Mesendoderm (in vitro differentiated cells): ENCODE measurements around the gene NUCB1.

ENCODE experiments used
- DNase-seq: peaks from one replicate; pipeline ENCODE4 v3.0.0; 2013
- H2AK5ac ChIP-seq: 2 replicates; pipeline ENCODE4 v1.6.1; 2013; ENCODE audit warnings: low read length, inconsistent platforms
- H2BK120ac ChIP-seq: 2 replicates; pipeline ENCODE4 v1.6.1; 2013; ENCODE audit warnings: low read depth, mild to moderate bottlenecking, low read length, moderate library complexity, mixed read lengths
- H2BK15ac ChIP-seq: replicated peaks from 2 replicates; pipeline ENCODE4 v1.6.1; 2013; ENCODE audit warnings: low read depth, mild to moderate bottlenecking, moderate library complexity
- H2BK5ac ChIP-seq: 2 replicates; pipeline ENCODE4 v1.6.1; 2013; ENCODE audit warnings: low read length, inconsistent platforms
- H3K18ac ChIP-seq: 2 replicates; pipeline ENCODE4 v1.6.1; 2013; ENCODE audit warnings: mild to moderate bottlenecking, low read length, mixed read lengths
- H3K23ac ChIP-seq: one replicate; pipeline ENCODE4 v1.6.1; 2013; ENCODE audit warnings: low read length
- H3K27ac ChIP-seq: 2 replicates; pipeline ENCODE4 v1.5.1; 2013; ENCODE audit warnings: low read depth, mild to moderate bottlenecking, inconsistent platforms, low read length, moderate library complexity
- H3K27me3 ChIP-seq: 2 replicates; pipeline ENCODE4 v1.6.1; 2013; ENCODE audit warnings: low read length, control low read depth, mild to moderate bottlenecking, inconsistent platforms; ENCODE audit not compliant: insufficient read depth, poor library complexity
- H3K36me3 ChIP-seq: 2 replicates; pipeline ENCODE4 v1.6.1; 2013; ENCODE audit warnings: low read length, inconsistent platforms; ENCODE audit not compliant: control insufficient read depth, insufficient read depth
- H3K4ac ChIP-seq: one replicate; pipeline ENCODE4 v1.6.1; 2013; ENCODE audit warnings: low read depth, mild to moderate bottlenecking, low read length, moderate library complexity
- H3K4me1 ChIP-seq: 2 replicates; pipeline ENCODE4 v1.6.1; 2013; ENCODE audit warnings: low read depth, low read length, inconsistent platforms; ENCODE audit not compliant: control insufficient read depth
- H3K4me2 ChIP-seq: 2 replicates; pipeline ENCODE4 v1.6.1; 2013; ENCODE audit warnings: low read length
- H3K4me3 ChIP-seq: 2 replicates; pipeline ENCODE4 v1.5.1; 2013; ENCODE audit warnings: mild to moderate bottlenecking, low read length
- H3K56ac ChIP-seq: one replicate; pipeline ENCODE4 v1.6.1; 2013; ENCODE audit warnings: low read length
- H3K79me1 ChIP-seq: 2 replicates; pipeline ENCODE4 v1.6.1; 2013; ENCODE audit warnings: low read length, inconsistent platforms
- H3K79me2 ChIP-seq: 2 replicates; pipeline ENCODE4 v1.6.1; 2013; ENCODE audit warnings: mild to moderate bottlenecking, low read length; ENCODE audit not compliant: control insufficient read depth, insufficient read depth
- H3K9ac ChIP-seq: 2 replicates; pipeline ENCODE4 v1.6.1; 2013; ENCODE audit warnings: low read length, inconsistent platforms
- H4K5ac ChIP-seq: one replicate; pipeline ENCODE4 v1.6.1; 2013; ENCODE audit warnings: low read length
- H4K8ac ChIP-seq: one replicate; pipeline ENCODE4 v1.6.1; 2013; ENCODE audit warnings: low read depth, mild to moderate bottlenecking, control low read depth, low read length, moderate library complexity
- WGBS: extraction: QIAGEN DNeasy Blood & Tissue Kit; methylation state at CpG from one replicate; pipeline ENCODE4 v1.1.7; 2013; ENCODE audit warnings: low lambda C conversion rate, missing lambda C conversion rate; ENCODE audit not compliant: insufficient coverage; ENCODE audit errors: extremely low coverage; 5-methylcytosine and 5-hydroxymethylcytosine counted together

NUCB1 gene

GRCh38 chr19:48953141-48953540 is 53.0 kb downstream of the NUCB1 start:
- Histone ChIP-seq H3K4me2 (no peak overlapping the region), H2AK5ac (no peak overlapping the region), H3K36me3 (peaks cover 8% of the 10 kb centered on the region), H3K23ac (no peak overlapping the region), H3K4ac (no peak overlapping the region), H3K27ac (no peak overlapping the region), H2BK120ac (no peak overlapping the region), H3K18ac (no peak overlapping the region), H3K56ac (no peak overlapping the region), H2BK5ac (no peak overlapping the region), H3K4me1 (peaks cover 2% of the 10 kb centered on the region), H3K79me1 (peaks cover 14% of the 10 kb centered on the region), H3K4me3 (no peak overlapping the region), H3K27me3 (no peaks in the 10 kb centered on the region), H4K8ac (no peak overlapping the region), H2BK15ac (no peak overlapping the region), H3K79me2 (peaks cover 10% of the 10 kb centered on the region), H3K9ac (no peak overlapping the region), H4K5ac (no peak overlapping the region)
- no CpG with 5 or more reads among the region's 4 CpGs for WGBS
- no peak for DNase-seq

GRCh38 chr19:48953990-48954594 is 54.0 kb downstream of the NUCB1 start:
- peaks cover 8% of the 10 kb centered on the region for H3K36me3 ChIP-seq
- no peak overlapping the region for H3K23ac ChIP-seq
- H3K4me1 ChIP-seq: peaks cover 2% of the 10 kb centered on the region
- no peak overlapping the region for H2BK5ac ChIP-seq
- peak overlapping the region; percentile 84 for H3K56ac ChIP-seq
- peak overlapping the region; percentile 62 for H3K4ac ChIP-seq
- H2AK5ac ChIP-seq: no peak overlapping the region
- peak overlapping the region; percentile 76 for H3K9ac ChIP-seq
- no peak overlapping the region for H3K18ac ChIP-seq
- H3K79me2 ChIP-seq: peaks cover 10% of the 10 kb centered on the region
- no peak for DNase-seq
- no peak overlapping the region for H3K27ac ChIP-seq
- peak overlapping the region; percentile 71 for H4K5ac ChIP-seq
- H3K4me2 ChIP-seq: peak overlapping the region; percentile 87
- peak overlapping the region; percentile 40 for H3K4me3 ChIP-seq
- WGBS: no CpG with 5 or more reads among the region's 11 CpGs
- H4K8ac ChIP-seq: peak overlapping the region; percentile 31
- peaks cover 14% of the 10 kb centered on the region for H3K79me1 ChIP-seq
- no peak overlapping the region for H2BK120ac ChIP-seq
- no peak overlapping the region for H2BK15ac ChIP-seq
- H3K27me3 ChIP-seq: no peaks in the 10 kb centered on the region

- DNase-seq: peak; percentile 98
- peaks cover 8% of the 10 kb centered on the region for H3K36me3 ChIP-seq
- H3K23ac ChIP-seq: peak within 1 kb of the TSS; percentile 94
- peaks cover 14% of the 10 kb centered on the region for H3K79me1 ChIP-seq
- peaks cover 2% of the 10 kb centered on the region for H3K4me1 ChIP-seq
- H3K79me2 ChIP-seq: peaks cover 10% of the 10 kb centered on the region
- H2AK5ac ChIP-seq: peak within 1 kb of the TSS; percentile 65
- peak within 1 kb of the TSS; percentile 71 for H4K5ac ChIP-seq
- no peak within 1 kb of the TSS for H2BK120ac ChIP-seq
- H3K56ac ChIP-seq: peak within 1 kb of the TSS; percentile 94
- H2BK5ac ChIP-seq: peak within 1 kb of the TSS; percentile 75
- H2BK15ac ChIP-seq: no peak within 1 kb of the TSS
- WGBS: no CpG with 5 or more reads among the region's 71 CpGs
- H3K4me3 ChIP-seq: peak within 1 kb of the TSS; percentile 79
- H3K27me3 ChIP-seq: no peaks in the 10 kb centered on the region
- H3K4ac ChIP-seq: peak within 1 kb of the TSS; percentile 63
- H4K8ac ChIP-seq: peak within 1 kb of the TSS; percentile 77
- H3K9ac ChIP-seq: peak within 1 kb of the TSS; percentile 97
- H3K4me2 ChIP-seq: peak within 1 kb of the TSS; percentile 87
- peak within 1 kb of the TSS; percentile 88 for H3K18ac ChIP-seq
- H3K27ac ChIP-seq: peak within 1 kb of the TSS; percentile 95
Observed at GRCh38 chr19:48954595-48955307, 54.6 kb downstream of the NUCB1 start, which contains the start of gene BAX. Gene BAX (plus strand): TSS chr19:48954875. CDS start chr19:48954929, 54 bp downstream.

- peaks cover 2% of the 10 kb centered on the region for H3K4me1 ChIP-seq
- peak overlapping the region; percentile 97 for H3K9ac ChIP-seq
- H2BK120ac ChIP-seq: no peak overlapping the region
- H2BK5ac ChIP-seq: peak overlapping the region; percentile 47
- H3K79me1 ChIP-seq: peaks cover 14% of the 10 kb centered on the region
- peak overlapping the region; percentile 63 for H3K4ac ChIP-seq
- H3K27ac ChIP-seq: peak overlapping the region; percentile 95
- H3K56ac ChIP-seq: peak overlapping the region; percentile 94
- H3K27me3 ChIP-seq: no peaks in the 10 kb centered on the region
- H2AK5ac ChIP-seq: peak overlapping the region; percentile 65
- H4K8ac ChIP-seq: peak overlapping the region; percentile 2
- WGBS: no CpG with 5 or more reads among the region's 16 CpGs
- peaks cover 10% of the 10 kb centered on the region for H3K79me2 ChIP-seq
- peak overlapping the region; percentile 88 for H3K18ac ChIP-seq
- H2BK15ac ChIP-seq: no peak overlapping the region
- H3K4me2 ChIP-seq: peak overlapping the region; percentile 76
- H4K5ac ChIP-seq: no peak overlapping the region
- peak overlapping the region; percentile 79 for H3K4me3 ChIP-seq
- no peak for DNase-seq
- peaks cover 8% of the 10 kb centered on the region for H3K36me3 ChIP-seq
- H3K23ac ChIP-seq: peak overlapping the region; percentile 94
Observed at GRCh38 chr19:48955308-48955958, 55.3 kb downstream of the NUCB1 start.

- H2BK15ac ChIP-seq: no peak overlapping the region
- no peak for DNase-seq
- no peak overlapping the region for H3K27ac ChIP-seq
- no CpG with 5 or more reads among the region's 8 CpGs for WGBS
- H2BK120ac ChIP-seq: no peak overlapping the region
- no peak overlapping the region for H3K4ac ChIP-seq
- no peaks in the 10 kb centered on the region for H3K27me3 ChIP-seq
- H3K79me1 ChIP-seq: peaks cover 14% of the 10 kb centered on the region
- H3K18ac ChIP-seq: no peak overlapping the region
- no peak overlapping the region for H3K4me3 ChIP-seq
- no peak overlapping the region for H3K9ac ChIP-seq
- H3K4me1 ChIP-seq: peaks cover 5% of the 10 kb centered on the region
- H4K5ac ChIP-seq: no peak overlapping the region
- no peak overlapping the region for H4K8ac ChIP-seq
- peaks cover 8% of the 10 kb centered on the region for H3K36me3 ChIP-seq
- peaks cover 10% of the 10 kb centered on the region for H3K79me2 ChIP-seq
- no peak overlapping the region for H2BK5ac ChIP-seq
- no peak overlapping the region for H3K23ac ChIP-seq
- H3K56ac ChIP-seq: no peak overlapping the region
- H2AK5ac ChIP-seq: no peak overlapping the region
- H3K4me2 ChIP-seq: no peak overlapping the region
Observed at GRCh38 chr19:48958006-48958405, 57.9 kb downstream of the NUCB1 start.
